Lung microvascular endothelial cell (primary cell): ENCODE results near the gene HTR1B. TPM values are rescaled to one million over a fixed set of nuclear protein-coding genes. Genes with fewer than 3 reads are reported as not detected.
A peak's percentile ranks its signal among the peaks of the same experiment; 100 is the strongest.

ENCODE experiments used
- DNase-seq, 2 donors: peaks; one replicate each; pipeline versions ENCODE4 v3.0.0 to v3.0.0-alpha.2; 2010; ENCODE audit warnings: low read depth in 2 of 2
- total RNA-seq: library from RNA; depleted of rRNA; stranded (reverse); fragments of >200 nt; gene quantifications from 2 replicates; pipeline ENCODE4 v1.2.1, GENCODE V29; 2014

HTR1B gene, protein sequence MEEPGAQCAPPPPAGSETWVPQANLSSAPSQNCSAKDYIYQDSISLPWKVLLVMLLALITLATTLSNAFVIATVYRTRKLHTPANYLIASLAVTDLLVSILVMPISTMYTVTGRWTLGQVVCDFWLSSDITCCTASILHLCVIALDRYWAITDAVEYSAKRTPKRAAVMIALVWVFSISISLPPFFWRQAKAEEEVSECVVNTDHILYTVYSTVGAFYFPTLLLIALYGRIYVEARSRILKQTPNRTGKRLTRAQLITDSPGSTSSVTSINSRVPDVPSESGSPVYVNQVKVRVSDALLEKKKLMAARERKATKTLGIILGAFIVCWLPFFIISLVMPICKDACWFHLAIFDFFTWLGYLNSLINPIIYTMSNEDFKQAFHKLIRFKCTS
- 2.4 and 3.1 TPM in 2 replicates for total RNA-seq

DNA sequence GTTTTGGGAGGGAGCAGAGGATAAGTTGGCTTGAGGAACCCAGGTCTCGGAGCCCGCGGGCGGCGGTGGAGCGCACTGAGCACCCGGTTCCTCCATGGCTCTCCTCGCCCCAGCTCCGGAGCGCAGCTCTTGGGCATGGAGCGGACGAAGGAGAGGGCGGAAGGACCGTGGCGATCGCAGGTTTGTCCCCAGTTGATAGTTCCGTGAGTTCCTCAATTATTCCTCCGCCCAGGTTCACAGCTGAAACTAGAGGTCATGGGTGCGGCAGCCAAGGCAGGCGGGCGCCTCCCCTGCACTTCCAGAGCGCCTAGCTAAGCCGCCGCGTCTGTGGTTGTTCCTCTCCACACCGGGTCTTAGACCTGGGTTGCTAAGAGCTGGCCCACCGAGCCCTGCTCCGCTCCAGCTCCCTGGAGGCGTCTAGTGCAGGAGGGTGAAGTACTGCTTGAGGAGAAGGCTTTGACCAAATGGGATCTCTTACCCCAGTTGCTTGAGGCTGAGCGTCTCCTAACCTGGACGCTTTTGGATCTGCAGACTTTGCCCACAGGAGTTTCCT lies at the start of gene HTR1B:
Gene HTR1B (minus strand): TSS at position 184 of the 553 bp plus-strand sequence. CDS start 88 bp downstream, at position 96.
- DNase-seq, result peak; percentile 54 to 61

DNA sequence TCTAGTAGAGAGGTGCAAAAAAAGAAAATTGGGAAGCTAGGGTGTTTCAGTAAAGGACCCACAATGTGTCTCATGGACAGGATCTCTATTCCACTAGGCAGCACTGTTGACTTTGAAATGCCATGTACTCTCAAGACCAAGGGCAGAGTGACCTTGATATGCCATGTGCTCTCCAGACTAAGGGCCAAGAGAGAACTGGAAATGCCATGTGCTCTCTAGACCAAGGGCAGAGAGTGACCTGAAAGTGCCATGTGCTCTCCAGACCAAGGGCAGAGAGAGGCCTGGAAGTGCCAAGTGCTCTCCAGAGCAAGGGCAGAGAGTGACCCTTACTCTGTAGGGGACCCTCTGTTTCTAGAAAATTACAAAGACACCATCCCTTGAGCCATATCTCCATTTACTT lies 49.3 kb upstream of the HTR1B start:
- no peak for DNase-seq

DNA sequence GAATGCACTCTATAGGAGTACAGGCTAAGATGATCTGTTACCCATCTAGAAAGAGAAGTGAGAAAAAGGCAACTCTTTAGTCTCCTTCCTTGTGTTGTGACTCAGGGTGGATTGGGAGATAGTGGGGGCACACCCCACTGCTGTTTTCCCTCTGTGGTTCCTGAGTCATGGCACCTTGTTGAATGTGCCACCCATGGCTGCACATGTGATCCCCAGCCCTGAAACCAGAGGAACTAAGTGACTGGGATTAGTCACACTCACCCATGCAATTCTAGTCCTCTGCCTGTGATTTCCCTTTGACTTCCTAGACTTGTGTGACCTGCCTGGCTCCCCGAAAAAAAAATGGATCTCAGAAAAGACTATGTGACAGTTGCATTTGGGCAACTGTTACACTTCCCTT lies 48.6 kb upstream of the HTR1B start:
- DNase-seq, result no peak

DNA sequence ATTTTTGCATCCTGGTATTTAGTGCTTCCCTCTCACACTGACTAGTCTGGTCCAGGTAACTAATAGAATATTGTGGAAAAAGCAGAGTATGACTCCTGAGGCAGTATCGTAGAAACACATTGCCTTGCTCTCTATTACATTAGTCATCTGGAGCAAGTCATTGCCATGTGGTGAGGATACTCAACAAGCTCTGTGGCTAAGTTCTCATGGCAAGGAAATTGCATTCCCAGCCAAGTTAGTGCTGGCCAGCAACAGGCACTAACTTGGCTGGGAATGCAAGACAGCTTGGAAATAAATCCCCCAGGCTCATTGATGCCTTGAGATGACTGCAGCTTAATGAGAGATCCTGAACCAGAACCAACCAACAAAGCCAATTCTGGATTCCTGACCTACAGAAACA lies 39.7 kb upstream of the HTR1B start:
- DNase-seq, result peak in 1 of 2 donors; percentile 14

DNA sequence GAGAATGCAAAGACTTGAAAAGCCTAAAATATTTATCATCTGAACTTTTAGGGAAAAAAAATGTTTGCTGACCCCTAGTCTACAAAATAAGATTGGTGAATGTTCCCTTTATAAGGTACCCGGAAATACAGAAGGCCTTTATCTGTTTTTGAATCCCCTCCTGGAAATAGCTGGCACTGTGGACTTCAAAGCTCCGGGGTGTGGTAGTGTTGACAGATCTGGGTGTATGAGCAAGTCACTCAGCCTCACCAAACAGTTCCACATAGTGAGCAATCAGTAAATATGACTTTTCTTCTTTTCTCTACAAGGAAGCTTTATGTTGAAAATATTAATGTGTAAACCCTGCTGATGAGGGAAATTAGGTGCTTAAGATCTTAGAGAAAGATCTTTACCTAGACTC lies 29.2 kb upstream of the HTR1B start:
- DNase-seq, result no peak

DNA sequence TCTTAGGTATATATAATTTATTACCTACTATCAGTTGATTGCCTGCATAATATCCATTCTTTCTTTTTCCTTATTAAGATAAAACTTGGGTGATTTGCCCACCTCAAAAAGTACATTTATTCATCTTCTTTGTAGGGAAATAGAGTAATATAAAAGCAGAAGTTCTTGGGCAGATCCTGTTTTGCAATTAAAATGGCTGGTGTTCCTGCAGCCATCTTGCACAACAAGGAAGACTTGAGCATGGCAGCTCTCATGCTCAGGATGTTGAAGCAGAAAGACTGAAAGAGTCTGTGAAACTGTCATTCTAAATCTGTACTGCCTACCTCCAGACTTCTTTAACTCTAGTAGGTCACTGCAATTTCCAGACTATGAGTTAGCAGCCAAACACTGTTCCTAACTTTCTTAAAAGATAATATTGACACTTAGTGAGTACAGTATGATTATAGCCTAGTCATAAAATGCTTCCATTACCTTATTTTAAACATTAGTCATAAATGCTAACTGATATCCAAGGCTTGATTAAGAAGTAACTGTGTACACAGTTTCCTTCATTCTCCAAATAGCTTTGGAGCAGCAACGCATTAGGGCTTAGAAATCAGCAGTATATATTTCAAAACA lies 24.6 kb upstream of the HTR1B start:
- DNase-seq, result no peak

DNA sequence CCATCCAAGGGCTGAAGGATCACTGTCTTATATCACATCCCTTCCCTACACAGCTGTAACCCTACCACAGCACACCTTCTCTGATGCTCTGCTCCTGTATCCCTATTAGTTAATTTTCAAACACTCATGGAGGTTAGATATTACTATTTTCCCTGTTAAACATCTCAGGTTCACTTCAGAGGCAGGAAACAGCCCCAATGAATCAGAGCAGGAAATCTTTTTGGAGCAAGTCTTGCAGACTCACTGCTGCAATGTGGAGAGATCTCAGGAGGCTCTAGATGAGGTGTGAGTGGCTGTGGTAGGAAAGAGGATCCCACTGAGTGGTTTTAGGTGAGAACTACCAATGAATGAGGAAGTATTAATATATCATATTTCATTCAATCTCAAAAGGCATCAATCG lies 19.7 kb upstream of the HTR1B start:
- DNase-seq, result peak in 1 of 2 donors; percentile 48

DNA sequence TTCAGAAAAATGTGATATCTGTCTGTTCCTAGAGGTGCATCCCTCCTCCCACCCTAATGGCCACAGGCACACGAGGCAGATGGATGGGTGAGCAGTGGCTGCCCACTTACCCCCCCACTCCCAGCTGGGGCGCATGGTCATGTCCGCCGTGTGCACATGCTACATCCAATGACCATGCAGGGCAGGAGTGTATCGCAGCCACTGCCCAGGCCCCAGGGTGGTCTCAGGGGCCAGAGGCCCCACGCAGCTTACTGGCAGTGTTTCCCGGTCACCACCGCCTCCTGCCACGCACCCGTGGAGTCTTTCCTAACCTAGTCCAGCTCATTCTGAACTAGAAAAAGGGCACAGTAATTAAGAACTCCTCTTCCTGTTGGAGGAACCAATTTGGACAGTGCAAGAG lies 11.7 kb upstream of the HTR1B start:
- DNase-seq, result no peak

DNA sequence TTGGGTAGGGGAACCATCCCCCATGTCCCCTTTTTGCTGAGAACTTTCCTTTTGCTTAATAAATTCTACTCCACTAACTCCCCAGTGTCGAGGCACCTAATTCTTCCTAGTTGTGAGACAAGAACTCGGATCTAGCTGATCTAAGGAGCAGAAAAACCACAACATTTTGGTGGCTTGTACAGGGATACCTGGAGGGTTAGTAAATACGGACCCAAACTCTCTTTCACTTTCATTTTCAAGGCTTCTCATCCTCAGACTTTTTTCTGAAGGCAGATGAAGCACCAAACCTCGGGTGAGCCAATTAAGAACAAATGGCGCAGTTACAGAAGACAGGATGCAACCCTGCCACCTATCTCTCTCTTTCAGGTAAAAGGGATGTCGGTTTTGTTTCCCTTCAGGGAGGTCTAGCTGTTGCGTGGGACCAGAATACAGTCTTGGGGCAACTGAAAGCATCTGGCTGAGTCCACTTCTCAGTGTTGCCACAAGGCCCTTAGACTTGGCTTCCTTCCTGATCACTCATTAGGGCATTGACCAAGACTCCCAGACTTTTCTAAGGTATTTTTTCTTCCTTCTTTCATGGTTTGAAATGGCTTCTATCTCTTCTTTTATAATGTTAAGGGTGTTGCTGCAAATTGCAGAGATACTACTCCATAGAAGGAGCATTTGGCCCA lies 11.1 kb upstream of the HTR1B start:
- no peak for DNase-seq

DNA sequence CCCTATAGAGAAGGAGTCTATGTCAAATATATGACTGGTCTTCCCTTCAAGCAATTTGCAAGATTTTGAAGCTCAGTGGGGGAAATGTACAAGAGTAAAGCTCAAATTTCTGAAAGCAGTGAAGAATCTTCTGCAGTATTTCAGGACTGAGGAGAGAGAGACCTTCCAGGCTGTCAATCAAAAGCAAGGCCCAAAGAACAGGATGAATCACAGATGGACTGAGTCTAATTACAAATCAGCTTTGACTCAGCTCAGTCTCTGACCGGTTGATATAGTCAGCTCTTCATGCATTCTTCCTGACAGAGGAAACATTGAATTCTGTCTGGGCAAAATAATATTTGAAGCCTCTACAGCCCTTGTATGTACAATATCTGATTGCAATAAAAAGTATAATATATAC lies 7.7 kb upstream of the HTR1B start:
- peak in 1 of 2 donors; percentile 71 for DNase-seq

DNA sequence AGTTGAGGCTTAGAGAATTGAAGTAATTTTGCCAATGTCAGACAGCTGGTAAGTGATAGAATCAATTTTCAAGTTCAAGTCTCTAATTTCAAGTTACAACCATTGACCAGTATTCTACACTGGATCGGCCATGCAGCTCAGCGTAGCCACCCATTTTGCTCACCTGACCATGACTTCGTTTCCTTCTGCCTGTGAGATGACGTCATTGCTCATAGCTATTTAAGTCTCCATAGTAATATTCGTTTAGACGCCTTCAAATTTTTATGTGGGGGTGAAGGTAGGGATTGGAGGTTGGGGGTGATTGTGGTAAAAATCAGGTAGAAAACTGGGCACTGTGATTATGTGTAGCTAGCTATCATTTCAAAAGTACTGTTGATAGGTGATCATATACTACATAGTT lies 5.6 kb upstream of the HTR1B start:
- no peak for DNase-seq

DNA sequence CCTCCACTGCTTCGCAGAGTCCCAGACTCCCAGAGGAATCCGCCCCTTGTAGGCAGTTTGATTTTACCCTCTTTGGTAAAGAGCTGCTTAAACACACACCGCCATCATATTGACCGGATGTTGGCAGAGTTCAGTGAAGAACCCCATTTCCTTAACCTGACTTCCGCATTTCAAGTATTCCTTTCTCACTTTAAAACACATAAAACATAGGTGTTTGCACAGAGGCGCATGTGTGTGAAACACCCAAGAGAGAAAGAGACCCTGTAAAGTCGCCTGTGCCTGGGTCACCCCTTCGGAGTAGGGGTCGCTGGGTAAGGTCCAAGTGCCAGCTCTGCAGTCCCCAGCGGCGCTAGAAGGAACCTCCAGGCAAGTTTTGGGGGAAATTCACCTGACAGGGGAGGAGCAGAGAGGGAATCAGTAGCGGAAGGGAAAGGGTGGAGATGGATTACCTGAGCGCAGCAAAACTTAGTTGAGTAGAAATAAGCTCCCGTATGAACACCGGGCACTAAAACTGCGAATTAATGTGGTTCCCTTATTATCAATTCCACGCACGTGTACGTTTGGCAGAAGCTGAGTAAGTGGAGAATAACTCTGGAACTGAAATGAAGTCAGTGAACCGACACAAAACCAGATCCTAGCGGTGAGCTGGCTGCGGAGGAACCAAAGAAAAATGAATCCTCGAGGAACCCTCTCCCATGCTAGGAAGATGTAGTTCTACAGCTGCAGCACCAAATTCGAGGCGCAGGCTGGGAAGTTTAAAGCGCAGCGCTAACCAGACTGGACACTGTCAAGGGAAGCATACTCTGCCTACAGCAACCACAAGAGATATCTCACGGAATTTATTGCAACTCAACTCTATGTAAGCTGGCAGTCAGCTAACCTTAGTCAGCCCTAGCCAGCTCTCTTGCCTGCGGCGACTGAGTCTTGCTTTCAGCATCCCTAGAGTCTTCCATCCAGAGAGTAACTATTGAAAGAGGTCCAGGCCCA lies 3.5 kb upstream of the HTR1B start:
- DNase-seq, result peak in 1 of 2 donors; percentile 33

DNA sequence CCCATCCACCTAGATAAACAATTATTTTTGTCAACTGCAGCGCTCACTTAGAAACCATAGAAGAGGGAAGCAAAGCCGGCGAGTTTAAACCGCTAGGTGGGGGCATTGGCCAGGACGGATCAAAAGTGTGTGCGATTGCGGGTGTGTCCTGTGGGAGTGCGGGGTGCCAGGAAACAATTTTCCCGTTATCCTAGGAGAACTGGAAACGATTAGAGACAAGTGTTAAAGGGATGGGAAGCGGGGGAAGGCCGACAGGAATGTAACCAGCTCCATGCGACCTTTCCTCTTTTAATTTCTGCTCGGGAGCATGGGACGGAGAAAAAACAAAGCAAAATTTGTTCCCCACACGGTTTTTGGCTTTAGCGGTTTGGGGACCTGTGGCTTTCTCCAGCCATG lies 2.8 kb upstream of the HTR1B start:
- peak; percentile 80 to 83 for DNase-seq

DNA sequence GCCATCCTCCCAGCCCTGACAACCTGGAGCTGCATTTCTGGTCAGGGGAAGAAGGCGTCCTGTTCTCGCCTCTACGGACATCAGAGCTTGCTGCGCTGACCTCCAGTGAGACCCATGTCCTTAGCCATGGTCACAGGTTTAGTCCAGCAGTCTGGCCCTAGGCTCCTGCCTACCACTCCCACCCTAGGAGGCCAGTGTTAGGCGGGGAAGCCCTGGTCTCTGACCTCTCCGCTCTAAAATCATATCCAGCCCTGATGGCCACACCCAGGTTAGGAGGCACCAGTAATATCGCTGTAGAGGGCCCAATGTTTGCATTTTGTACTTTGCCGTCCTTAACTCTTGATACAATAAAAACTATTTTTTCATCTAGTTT lies 1.2 kb upstream of the HTR1B start:
- DNase-seq, result no peak

DNA sequence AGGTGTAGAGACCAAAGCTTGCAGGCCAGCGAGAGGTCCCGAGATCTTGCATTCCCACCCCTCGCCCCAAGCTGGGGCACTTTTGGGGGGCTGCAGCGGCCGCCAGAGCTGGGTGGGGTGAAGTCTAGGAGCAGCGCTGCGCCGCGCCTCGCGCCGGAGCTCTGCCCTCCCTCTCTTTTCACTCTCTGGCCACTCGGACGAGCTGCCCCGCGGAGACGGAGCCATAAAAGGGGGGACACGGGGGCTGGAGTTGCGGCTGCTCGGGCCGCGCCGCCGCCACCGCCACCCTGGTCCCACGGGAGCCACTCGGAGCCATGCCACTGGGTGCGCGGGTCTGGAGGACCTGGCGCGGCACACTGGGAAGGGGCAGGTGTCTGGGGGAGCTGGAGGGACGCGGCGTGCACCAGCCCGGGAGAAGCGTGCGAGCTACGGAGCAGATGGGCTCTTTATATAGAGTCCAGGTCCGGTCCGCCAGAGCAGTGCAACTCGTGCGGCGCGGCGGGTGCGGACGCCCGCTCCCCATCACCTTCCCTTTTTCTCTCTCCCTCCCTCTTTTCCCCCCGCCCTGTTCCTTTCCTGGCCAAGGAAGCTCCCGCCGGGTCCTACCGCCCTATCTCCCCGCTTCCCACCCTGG lies 687 bp upstream of the HTR1B start:
- peak; percentile 43 to 54 for DNase-seq

DNA sequence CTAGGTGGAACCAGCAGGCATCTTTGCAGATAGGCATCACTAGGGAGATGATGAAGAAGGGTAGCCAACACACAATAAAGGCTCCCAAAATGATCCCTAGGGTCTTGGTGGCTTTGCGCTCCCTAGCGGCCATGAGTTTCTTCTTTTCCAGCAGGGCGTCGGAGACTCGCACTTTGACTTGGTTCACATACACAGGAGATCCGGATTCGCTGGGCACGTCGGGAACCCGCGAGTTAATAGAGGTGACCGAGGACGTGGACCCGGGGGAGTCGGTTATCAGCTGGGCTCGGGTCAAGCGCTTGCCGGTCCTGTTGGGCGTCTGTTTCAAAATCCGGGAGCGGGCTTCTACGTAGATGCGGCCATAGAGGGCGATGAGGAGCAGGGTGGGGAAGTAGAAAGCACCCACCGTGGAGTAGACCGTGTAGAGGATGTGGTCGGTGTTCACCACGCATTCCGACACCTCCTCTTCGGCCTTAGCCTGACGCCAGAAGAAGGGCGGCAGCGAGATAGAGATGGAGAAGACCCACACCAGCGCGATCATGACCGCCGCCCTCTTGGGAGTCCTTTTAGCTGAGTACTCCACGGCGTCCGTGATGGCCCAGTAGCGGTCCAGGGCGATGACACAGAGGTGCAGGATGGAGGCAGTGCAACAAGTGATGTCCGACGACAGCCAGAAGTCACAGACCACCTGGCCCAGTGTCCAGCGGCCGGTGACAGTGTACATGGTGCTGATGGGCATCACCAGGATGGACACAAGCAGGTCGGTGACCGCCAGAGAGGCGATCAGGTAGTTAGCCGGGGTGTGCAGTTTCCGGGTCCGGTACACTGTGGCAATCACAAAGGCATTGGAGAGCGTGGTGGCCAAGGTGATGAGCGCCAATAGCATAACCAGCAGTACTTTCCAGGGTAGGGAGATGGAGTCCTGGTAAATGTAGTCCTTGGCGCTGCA lies 658 bp downstream of the HTR1B start:
- DNase-seq, result peak; percentile 74 to 79

DNA sequence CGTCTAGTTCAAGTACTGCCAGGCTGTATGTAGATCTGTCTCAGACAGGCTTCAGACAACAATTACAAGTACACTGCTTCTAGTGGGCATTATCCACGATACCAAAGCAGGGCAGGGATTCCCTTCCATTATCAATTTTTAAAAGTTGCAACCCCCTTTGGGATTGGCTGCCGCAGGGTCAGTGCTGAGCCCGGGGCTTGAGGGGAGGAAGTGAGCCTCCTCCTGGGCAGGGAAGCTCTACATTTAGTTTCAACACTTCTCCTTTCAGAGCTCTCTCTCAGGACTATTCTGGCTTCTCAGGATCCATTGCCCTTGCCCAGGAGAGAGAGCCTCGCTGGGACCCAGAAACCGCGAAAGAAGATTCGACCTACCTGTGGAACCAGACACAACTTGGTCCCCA lies 1.5 kb downstream of the HTR1B start:
- DNase-seq, result peak in 1 of 2 donors; percentile 39

DNA sequence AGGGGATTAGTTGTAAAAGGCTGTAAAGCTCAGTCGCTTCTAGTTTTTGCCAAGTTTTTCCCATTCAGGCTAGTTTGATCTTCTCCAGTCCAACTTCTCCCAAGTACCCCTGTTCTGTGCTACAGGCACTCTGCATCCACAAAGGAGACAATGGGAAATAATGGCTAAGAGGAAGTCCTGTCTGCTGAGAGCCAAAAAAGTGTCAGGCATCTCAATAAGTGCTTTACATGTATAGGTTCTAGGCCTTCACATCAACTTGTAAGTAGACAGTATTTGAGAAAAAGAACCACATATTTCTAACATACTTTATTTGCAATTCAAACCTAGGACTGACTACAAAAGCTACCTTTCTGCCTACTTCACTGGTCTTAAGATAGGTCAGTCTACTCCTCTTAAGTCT lies 4.9 kb downstream of the HTR1B start:
- DNase-seq, result peak; percentile 41 to 78

DNA sequence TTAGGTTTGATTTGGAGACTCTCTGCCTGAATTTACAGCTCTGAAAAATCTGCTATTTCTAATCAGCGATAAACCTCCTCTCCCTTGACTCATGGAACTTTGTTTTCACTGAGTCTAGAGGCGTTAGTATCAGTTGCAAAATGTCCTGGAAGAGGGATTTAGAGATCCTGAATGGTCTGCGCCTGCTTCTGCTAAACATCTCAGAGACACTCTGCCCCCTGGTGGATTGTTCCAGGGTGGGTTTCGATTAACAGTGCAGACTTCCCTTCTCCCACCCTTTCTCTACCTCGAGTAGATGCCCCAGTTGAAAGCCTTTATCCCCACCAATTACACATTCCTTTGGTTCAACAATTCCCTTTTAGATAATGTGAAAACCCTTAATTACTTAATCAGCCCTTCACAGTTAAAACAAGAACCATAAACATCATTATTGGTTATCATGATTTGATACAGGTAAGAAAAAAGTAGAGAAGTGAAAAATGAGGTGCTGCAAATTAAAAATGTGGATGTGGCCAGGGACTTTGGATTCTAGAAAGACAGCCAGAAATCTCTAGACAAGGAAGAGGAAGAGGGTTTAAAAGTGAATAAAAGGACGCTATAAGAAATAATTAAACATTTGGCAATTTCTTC lies 5.5 kb downstream of the HTR1B start:
- DNase-seq, result peak; percentile 90 to 95
